GM12878 (cell line): ENCODE results near the gene ADAMTS6. TPM values are rescaled to one million over a fixed set of nuclear protein-coding genes. Genes with fewer than 3 reads are reported as not detected.

Source experiments
- ATAC-seq: fragments of 200-7000 bp; cut with Tn5 transposase; 3 replicates; pipeline ENCODE4 v1.9.1; 2020; ENCODE audit warnings: mild to moderate bottlenecking, moderate library complexity
- BruUV-seq: library from RNA; stranded (reverse); fragments of 400-500 nt; replicated peaks from 2 replicates; lab custom pipeline; 2021; lab: Mats Ljungman, UMichigan
- CTCF ChIA-PET: fragments of 300-600 bp; sonication (Branson Sonifier 250); formaldehyde crosslinking; extraction: SDS; loops from one replicate; lab custom pipeline; 2021; ENCODE audit warnings: inconsistent platforms; lab: Yijun Ruan, JAX
- POLR2A ChIA-PET: fragments of 350-600 bp; formaldehyde crosslinking; extraction: SDS; loops from one replicate; lab custom pipeline; 2021; ENCODE audit warnings: inconsistent platforms; lab: Charles Lee
- RAD21 ChIA-PET: fragments of 300-600 bp; sonication (Branson Sonifier 250); formaldehyde crosslinking; loops from one replicate; lab custom pipeline; 2023; ENCODE audit warnings: antibody characterized with exemption; ENCODE audit not compliant: unreplicated experiment; lab: Charles Lee
- SMC1A ChIA-PET: fragments of 300-600 bp; sonication (Branson Sonifier 250); formaldehyde crosslinking; loops from one replicate; lab custom pipeline; 2023; ENCODE audit not compliant: unreplicated experiment, uncharacterized antibody; lab: Charles Lee
- DNase-seq: peaks from one replicate; pipeline ENCODE4 v3.0.0-alpha.2; 2011; ENCODE audit warnings: low read depth, low spot score
- FAIRE-seq: peaks from 3 replicates; lab custom pipeline; 2011; peaks lifted over from hg19 to GRCh38; lab: Jason Lieb, UNC
- H2AFZ ChIP-seq: 2 replicates; pipeline ENCODE4 v1.6.0; 2011; ENCODE audit warnings: low read depth, low read length, control low read depth; ENCODE audit not compliant: control insufficient read depth
- H3K27ac ChIP-seq: 2 replicates; pipeline ENCODE4 v1.5.1; 2011; ENCODE audit warnings: control low read depth; ENCODE audit not compliant: control insufficient read depth, insufficient read depth
- H3K27me3 ChIP-seq, 2 experiments: replicated peaks in 1 of 2; 2 replicates each; pipeline versions ENCODE4 v1.6.0 to v1.6.1; 2011; ENCODE audit warnings: low read length in 1 of 2; ENCODE audit not compliant: control insufficient read depth in 2 of 2, insufficient read depth in 2 of 2
- H3K36me3 ChIP-seq, 2 experiments: 2 replicates each; pipeline ENCODE4 v1.5.1; 2011; ENCODE audit warnings: low read length in 1 of 2; ENCODE audit not compliant: control insufficient read depth in 2 of 2, insufficient read depth in 2 of 2
- H3K4me1 ChIP-seq: 2 replicates; pipeline ENCODE4 v1.6.1; 2011; ENCODE audit warnings: mild to moderate bottlenecking, low read length, moderate library complexity, mixed read lengths; ENCODE audit not compliant: control insufficient read depth, insufficient read depth
- H3K4me2 ChIP-seq: 2 replicates; pipeline ENCODE4 v1.6.0; 2011; ENCODE audit warnings: control low read depth; ENCODE audit not compliant: control insufficient read depth, insufficient read depth
- H3K4me3 ChIP-seq: fragments of 200-600 bp; sonication (generic); 2 replicates; pipeline ENCODE4 v1.5.1; 2016
- H3K79me2 ChIP-seq: 2 replicates; pipeline ENCODE4 v1.6.0; 2011; ENCODE audit warnings: low read length; ENCODE audit not compliant: control insufficient read depth, insufficient read depth
- H3K9ac ChIP-seq: 2 replicates; pipeline ENCODE4 v1.8.0; 2011; ENCODE audit warnings: low read length, control low read depth, mixed read lengths; ENCODE audit not compliant: control insufficient read depth, insufficient read depth
- H3K9me3 ChIP-seq: replicated peaks from 3 replicates; pipeline ENCODE4 v1.5.1; 2011; ENCODE audit warnings: mild to moderate bottlenecking, low read length; ENCODE audit not compliant: control insufficient read depth, insufficient read depth
- H4K20me1 ChIP-seq: 2 replicates; pipeline ENCODE4 v1.6.0; 2011; ENCODE audit not compliant: control insufficient read depth, insufficient read depth
- WGBS: methylation state at CpG from one replicate; pipeline ENCODE4 v1.1.6; 2016; ENCODE audit warnings: low lambda C conversion rate; ENCODE audit not compliant: insufficient replicate concordance, insufficient coverage; ENCODE audit errors: missing lambda C conversion rate; 5-methylcytosine and 5-hydroxymethylcytosine counted together
- in situ Hi-C: fragments of 300-500 bp; cut with MboI; formaldehyde crosslinking; loops from 9 replicates; pipeline ENCODE4 v1.14.3; 2018; ENCODE audit warnings: mixed read lengths
- intact Hi-C: fragments of 100-400 bp; cut with micrococcal nuclease; formaldehyde crosslinking; loops from one replicate; pipeline ENCODE4 v1.14.2; 2022; ENCODE audit not compliant: unreplicated experiment
- polyA plus RNA-seq, 11 experiments: library from polyadenylated mRNA; depleted of rRNA in 4 of 11; unstranded in 6 of 11; stranded (reverse) in 5 of 11; fragments of >200 nt; fragmentation: Nextera tagmentation in 4 of 11; fragmentation: Illumina TruSeq in 1 of 11; extraction: Ambion mirVana in 4 of 11; extraction: Trizol in 1 of 11; gene quantifications; 1 replicate in 1 of 11; 2 replicates in 10 of 11; pipeline versions ENCODE4 v1.2.1 to v1.2.3, GENCODE V29; 2011 to 2016; ENCODE audit warnings: inconsistent platforms in 2 of 11, missing spikeins in 2 of 11, low read depth in 1 of 11
- total RNA-seq, 4 experiments: library from RNA; depleted of rRNA in 3 of 4; stranded (reverse); fragments of >200 nt in 3 of 4; fragmentation: Illumina TruSeq in 1 of 4; extraction: Trizol in 1 of 4; gene quantifications; 2 replicates each; pipeline versions ENCODE4 v1.2.1 to v1.2.3, GENCODE V29; 2013 to 2021
- TF ChIP-seq, protein P1 (sequence below): fragments of 450-650 bp; IDR thresholded peaks from 2 replicates; pipeline ENCODE4 v1.6.1; 2018; ENCODE audit warnings: borderline replicate concordance, mild to moderate bottlenecking; ENCODE audit not compliant: partially characterized antibody
- TF ChIP-seq, protein P2 (sequence below): fragments of 450-650 bp; IDR thresholded peaks from 2 replicates; pipeline ENCODE4 v1.6.1; 2017; ENCODE audit warnings: mild to moderate bottlenecking, moderate library complexity

Gene ADAMTS6
- total and polyA plus RNA-seq, 10 of the 15 experiments (the other 5 are each of a cell fraction or from before 2014, with no cell fraction given) = 1.1 to 12.3 (median 6.5) TPM

DNA sequence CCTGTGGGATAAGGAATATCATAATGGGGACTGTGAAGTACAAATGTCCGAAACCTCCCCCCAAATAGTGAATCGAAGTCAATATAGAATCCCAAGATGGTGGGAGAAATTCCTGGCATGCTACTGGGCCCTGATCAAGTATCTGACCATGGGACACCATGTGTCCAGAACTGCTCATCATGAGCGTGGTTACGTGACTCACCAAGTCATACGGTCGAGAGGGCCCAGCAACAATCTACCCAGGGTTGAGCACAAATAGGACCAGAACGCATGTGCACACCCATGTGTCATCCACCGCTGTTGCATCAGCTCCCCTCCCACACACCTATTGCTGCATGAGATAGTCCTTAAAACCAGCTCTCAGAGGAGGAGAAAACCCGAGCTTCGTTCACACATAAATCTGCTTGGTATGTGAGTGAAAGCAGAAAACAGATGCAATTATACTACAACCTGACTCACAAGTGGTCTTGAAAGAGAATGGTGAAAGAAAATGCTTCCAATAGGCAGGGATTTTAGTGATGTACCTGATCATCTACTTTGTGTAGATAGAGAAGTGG lies 359.8 kb downstream of the ADAMTS6 start:
- no peaks in the 10 kb centered on the region; the same call in 2 of the 3 replicates for H3K9me3 ChIP-seq
- intact Hi-C loops (no loop called here), in situ Hi-C loops (no loop called here)
- no peak overlapping the region for H2AFZ ChIP-seq
- no peaks in the 10 kb centered on the region for H3K36me3 ChIP-seq
- no peak for ATAC-seq
- WGBS = 84% methylated on average over 10 of the region's 10 CpGs
- DNase-seq = no peak
- CTCF ChIA-PET = no interaction called here
- no peak overlapping the region for H3K4me3 ChIP-seq
- FAIRE-seq = no peak
- H3K27ac ChIP-seq = no peak overlapping the region
- RAD21 ChIA-PET = no interaction called here
- no TSS peak for BruUV-seq
- H3K27me3 ChIP-seq = no peaks in the 10 kb centered on the region
- POLR2A ChIA-PET = no interaction called here
- no peaks in the 10 kb centered on the region for H3K4me1 ChIP-seq
- H3K4me2 ChIP-seq = no peak overlapping the region
- H3K79me2 ChIP-seq = no peaks in the 10 kb centered on the region
- H4K20me1 ChIP-seq = no peaks in the 10 kb centered on the region
- SMC1A ChIA-PET = no interaction called here
- H3K9ac ChIP-seq = no peak overlapping the region
- TF ChIP-seq, protein P1, sequence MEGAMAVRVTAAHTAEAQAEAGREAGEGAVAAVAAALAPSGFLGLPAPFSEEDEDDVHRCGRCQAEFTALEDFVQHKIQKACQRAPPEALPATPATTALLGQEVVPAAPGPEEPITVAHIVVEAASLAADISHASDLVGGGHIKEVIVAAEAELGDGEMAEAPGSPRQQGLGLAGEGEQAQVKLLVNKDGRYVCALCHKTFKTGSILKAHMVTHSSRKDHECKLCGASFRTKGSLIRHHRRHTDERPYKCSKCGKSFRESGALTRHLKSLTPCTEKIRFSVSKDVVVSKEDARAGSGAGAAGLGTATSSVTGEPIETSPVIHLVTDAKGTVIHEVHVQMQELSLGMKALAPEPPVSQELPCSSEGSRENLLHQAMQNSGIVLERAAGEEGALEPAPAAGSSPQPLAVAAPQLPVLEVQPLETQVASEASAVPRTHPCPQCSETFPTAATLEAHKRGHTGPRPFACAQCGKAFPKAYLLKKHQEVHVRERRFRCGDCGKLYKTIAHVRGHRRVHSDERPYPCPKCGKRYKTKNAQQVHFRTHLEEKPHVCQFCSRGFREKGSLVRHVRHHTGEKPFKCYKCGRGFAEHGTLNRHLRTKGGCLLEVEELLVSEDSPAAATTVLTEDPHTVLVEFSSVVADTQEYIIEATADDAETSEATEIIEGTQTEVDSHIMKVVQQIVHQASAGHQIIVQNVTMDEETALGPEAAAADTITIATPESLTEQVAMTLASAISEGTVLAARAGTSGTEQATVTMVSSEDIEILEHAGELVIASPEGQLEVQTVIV = no peak
- TF ChIP-seq, protein P2, sequence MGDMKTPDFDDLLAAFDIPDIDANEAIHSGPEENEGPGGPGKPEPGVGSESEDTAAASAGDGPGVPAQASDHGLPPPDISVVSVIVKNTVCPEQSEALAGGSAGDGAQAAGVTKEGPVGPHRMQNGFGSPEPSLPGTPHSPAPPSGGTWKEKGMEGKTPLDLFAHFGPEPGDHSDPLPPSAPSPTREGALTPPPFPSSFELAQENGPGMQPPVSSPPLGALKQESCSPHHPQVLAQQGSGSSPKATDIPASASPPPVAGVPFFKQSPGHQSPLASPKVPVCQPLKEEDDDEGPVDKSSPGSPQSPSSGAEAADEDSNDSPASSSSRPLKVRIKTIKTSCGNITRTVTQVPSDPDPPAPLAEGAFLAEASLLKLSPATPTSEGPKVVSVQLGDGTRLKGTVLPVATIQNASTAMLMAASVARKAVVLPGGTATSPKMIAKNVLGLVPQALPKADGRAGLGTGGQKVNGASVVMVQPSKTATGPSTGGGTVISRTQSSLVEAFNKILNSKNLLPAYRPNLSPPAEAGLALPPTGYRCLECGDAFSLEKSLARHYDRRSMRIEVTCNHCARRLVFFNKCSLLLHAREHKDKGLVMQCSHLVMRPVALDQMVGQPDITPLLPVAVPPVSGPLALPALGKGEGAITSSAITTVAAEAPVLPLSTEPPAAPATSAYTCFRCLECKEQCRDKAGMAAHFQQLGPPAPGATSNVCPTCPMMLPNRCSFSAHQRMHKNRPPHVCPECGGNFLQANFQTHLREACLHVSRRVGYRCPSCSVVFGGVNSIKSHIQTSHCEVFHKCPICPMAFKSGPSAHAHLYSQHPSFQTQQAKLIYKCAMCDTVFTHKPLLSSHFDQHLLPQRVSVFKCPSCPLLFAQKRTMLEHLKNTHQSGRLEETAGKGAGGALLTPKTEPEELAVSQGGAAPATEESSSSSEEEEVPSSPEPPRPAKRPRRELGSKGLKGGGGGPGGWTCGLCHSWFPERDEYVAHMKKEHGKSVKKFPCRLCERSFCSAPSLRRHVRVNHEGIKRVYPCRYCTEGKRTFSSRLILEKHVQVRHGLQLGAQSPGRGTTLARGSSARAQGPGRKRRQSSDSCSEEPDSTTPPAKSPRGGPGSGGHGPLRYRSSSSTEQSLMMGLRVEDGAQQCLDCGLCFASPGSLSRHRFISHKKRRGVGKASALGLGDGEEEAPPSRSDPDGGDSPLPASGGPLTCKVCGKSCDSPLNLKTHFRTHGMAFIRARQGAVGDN = no peak
- TF ChIP-seq, all 136 proteins: peak for 0
